ENCODE data around the gene DCPS.
"Not testable (repeated sequence)": the region's sequence is repeated elsewhere in the genome, so short reads cannot be mapped to it uniquely, and the experiment has no call there.

DCPS gene

DNA sequence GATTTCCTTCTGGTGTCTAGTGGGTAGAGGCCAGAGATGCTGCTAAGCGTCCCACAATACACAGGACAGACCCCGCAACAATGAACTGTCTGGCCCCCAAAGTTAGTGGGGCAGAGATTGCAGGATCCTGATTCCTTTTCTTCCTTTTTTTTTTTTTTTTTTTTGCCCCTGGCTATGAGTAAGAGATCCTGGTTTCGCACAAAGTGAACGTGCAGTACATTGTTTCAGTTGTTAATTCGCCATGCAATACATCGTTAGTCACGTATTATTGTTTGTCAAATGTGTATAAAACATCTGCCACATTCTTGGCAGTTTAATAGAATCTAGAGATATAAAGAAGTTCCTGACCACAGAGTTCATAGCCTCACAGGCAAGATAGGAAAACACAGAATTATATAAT is 71.9 kb downstream of the DCPS start:
- no peak overlapping the region for H3K4me3 ChIP-seq (ENCODE audit: low read length)
- no peak overlapping the region for H3K27ac ChIP-seq (ENCODE audit: low read depth, low read length)
- no peak overlapping the region for H3K9ac ChIP-seq (ENCODE audit: low read length)
- H3K4me1 ChIP-seq (ENCODE audit: control insufficient read depth, insufficient read depth, low read length): no peaks in the 10 kb centered on the region
- no peaks in the 10 kb centered on the region for H3K36me3 ChIP-seq (ENCODE audit: control insufficient read depth, insufficient read depth, low read length)
- no peaks in the 10 kb centered on the region for H3K27me3 ChIP-seq (ENCODE audit: control insufficient read depth, insufficient read depth, low read length)

DNA sequence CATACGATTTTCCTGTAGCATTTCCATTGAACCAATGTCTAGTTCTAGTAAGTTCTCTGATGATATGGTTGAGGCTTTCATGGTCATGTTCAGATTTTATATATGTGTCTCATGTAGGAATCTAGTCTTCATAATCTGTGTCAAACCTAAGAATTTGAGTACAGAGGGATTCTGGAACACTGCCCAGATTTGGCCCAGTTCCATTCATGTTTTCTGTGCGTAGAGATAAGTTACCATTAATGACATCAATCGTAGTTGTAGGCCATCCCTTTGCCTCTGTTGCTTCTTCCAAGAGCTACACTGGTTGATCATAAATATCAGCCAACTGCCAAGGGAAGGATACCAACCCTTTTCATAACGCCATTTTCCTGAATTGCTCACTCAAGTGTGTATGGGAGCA is 74.9 kb downstream of the DCPS start:
- Histone ChIP-seq H3K27ac (ENCODE audit: low read depth, low read length) (no peak overlapping the region), H3K36me3 (ENCODE audit: control insufficient read depth, insufficient read depth, low read length) (no peaks in the 10 kb centered on the region), H3K9ac (ENCODE audit: low read length) (no peak overlapping the region), H3K27me3 (ENCODE audit: control insufficient read depth, insufficient read depth, low read length) (no peaks in the 10 kb centered on the region), H3K4me3 (ENCODE audit: low read length) (no peak overlapping the region), H3K4me1 (ENCODE audit: control insufficient read depth, insufficient read depth, low read length) (no peaks in the 10 kb centered on the region)

DNA sequence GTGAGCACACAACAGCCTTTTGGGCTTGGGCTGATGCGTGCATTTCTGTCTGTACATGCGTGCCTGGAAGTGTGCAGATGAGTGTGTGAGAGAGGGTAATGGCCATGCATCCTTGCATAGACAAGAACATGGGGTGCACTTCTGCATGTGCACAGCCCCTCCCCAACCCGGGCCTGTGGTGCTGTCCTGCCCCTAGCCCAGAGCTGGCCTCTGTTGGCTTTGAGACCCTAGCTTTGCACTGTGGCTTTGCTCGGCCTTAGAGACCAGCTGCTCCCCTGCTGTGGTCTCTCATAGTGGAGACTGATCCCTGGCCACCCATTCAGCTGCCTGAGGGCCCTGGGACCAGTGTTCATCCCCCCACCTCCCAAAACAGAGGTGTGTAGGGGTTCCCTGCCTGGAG is 77.0 kb downstream of the DCPS start:
- H3K9ac ChIP-seq (ENCODE audit: low read length): no peak overlapping the region
- H3K4me1 ChIP-seq (ENCODE audit: control insufficient read depth, insufficient read depth, low read length): no peaks in the 10 kb centered on the region
- H3K27me3 ChIP-seq (ENCODE audit: control insufficient read depth, insufficient read depth, low read length): no peaks in the 10 kb centered on the region
- H3K4me3 ChIP-seq (ENCODE audit: low read length): no peak overlapping the region
- no peak overlapping the region for H3K27ac ChIP-seq (ENCODE audit: low read depth, low read length)
- H3K36me3 ChIP-seq (ENCODE audit: control insufficient read depth, insufficient read depth, low read length): no peaks in the 10 kb centered on the region

DNA sequence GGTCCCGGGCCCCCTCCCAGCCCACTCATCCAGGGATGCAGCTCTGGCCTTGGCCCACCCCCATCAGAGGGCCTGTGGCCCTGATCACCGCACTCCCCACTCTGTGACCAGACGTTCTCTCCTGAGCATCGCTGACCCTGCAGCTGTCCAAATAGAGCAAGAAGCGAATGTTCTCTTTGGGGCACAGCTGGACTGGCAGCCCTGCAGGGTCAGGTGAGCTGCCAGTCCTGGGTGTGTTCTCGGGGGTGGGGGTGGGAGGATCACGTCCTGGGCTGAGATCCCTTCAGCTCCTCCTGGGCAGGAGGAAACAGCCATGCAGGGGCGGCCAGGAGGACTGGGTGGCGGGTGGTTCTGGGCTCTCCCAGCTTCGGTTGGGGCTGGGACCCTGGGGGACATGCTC is 78.1 kb downstream of the DCPS start:
- H3K4me3 ChIP-seq (ENCODE audit: low read length); H3K9ac ChIP-seq (ENCODE audit: low read length); H3K27ac ChIP-seq (ENCODE audit: low read depth, low read length); H3K36me3 ChIP-seq (ENCODE audit: control insufficient read depth, insufficient read depth, low read length); H3K4me1 ChIP-seq (ENCODE audit: control insufficient read depth, insufficient read depth, low read length); H3K27me3 ChIP-seq (ENCODE audit: control insufficient read depth, insufficient read depth, low read length): not testable (repeated sequence)

DNA sequence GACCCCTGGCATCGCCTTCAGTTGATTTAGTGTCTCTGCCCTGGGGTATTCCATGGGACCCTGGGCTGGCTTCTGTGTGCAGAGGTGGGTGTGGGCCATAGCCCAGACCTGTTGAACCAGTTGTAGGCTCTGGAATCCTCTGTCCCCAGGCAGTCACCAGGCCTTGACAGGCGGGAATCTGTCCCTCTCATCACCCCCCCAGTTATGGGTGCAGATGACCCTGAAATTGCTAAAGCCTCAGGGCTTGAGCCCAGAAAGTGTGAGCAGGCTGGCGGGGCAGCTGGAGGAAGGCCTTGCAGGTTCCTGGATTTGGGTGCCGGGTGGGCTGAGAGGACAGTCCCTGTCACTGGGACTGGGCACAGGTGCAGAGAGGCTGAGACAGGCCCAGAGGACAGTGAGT is 78.8 kb downstream of the DCPS start:
- not testable (repeated sequence) for H3K4me3 ChIP-seq (ENCODE audit: low read length); H3K27ac ChIP-seq (ENCODE audit: low read depth, low read length); H3K27me3 ChIP-seq (ENCODE audit: control insufficient read depth, insufficient read depth, low read length); H3K9ac ChIP-seq (ENCODE audit: low read length); H3K36me3 ChIP-seq (ENCODE audit: control insufficient read depth, insufficient read depth, low read length); H3K4me1 ChIP-seq (ENCODE audit: control insufficient read depth, insufficient read depth, low read length)

DNA sequence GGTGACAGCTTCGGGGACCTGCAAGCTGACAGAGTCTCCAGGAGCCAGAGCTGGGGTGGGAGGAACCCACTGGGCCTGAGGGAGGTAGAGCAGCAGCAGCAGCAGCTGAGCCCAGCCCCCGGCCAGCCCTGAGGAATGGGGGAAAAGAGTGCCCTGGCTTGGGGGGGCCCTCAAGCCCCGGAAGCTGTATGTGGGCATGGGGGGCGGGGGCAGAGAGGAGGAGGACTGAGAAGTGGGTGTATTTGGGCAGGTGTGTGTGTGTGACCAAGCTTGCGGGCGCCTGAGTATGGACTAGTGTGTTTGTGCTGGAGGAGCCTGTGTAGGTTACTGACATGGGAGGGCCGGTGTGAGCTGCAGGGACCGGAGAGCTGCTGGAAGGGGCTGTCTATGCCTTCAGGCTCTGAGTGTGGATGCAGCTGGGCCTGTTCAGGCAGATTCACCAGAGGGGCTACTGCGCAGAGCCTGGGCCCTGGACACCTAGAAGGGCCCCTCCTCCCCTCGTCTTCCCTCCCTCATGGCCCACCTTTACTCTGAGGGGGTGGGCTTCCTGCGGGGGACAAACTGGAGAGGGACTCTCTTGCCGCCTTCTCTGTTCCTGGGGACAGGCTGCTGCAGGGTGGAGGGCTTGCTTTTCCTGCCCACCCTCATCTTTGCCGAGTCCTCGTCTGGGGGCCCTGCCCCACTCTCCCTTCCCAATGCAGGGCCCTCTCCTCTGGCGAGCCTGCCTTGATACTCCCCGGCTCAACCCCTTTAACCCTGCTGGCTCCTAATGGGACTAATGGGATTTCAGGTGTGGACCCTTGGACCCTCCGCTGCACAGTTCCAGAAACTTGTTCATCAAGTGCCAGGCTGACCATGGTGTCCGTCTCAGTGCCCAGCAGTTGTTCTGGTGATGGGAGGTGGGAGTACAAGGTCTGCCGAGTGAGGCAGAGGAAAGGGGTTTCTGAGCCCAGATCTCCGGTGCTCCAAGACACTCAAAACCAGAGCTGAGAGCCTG is 79.8 kb downstream of the DCPS start:
- no peak overlapping the region for H3K9ac ChIP-seq (ENCODE audit: low read length)
- H3K27ac ChIP-seq (ENCODE audit: low read depth, low read length): no peak overlapping the region
- H3K4me1 ChIP-seq (ENCODE audit: control insufficient read depth, insufficient read depth, low read length): no peaks in the 10 kb centered on the region
- H3K27me3 ChIP-seq (ENCODE audit: control insufficient read depth, insufficient read depth, low read length): no peaks in the 10 kb centered on the region
- H3K36me3 ChIP-seq (ENCODE audit: control insufficient read depth, insufficient read depth, low read length): no peaks in the 10 kb centered on the region
- no peak overlapping the region for H3K4me3 ChIP-seq (ENCODE audit: low read length)

DNA sequence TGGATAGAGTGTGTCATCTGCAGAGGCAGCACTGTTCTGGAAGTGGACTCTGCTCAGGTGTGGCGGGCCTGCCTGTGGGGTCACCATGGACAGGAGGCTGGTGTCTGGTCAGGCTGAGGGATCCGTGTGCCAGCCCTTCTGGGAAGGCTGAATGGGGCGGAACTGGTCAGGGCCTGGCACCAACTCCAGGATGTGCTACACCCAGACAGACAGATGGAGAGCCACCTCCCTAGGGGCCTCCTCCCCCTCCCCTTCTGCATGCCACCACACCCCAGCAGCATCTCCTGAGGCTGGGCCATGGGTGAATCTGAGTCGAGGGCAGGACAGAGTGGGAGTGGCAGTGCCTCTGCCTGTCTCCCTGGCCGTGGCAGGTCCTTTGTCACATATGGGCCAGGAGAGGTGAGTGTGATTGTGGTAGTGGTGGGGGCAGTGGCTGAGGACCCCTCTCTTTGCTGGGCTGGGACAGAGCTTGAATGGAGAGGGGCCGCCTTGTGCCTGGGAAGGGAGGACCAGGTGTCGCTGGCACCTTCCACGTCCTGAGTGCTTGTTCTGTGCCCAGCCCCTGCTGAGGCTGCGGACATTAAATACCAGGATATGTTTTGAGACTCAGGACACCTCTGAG is 80.7 kb downstream of the DCPS start:
- no peak overlapping the region for H3K4me3 ChIP-seq (ENCODE audit: low read length)

DNA sequence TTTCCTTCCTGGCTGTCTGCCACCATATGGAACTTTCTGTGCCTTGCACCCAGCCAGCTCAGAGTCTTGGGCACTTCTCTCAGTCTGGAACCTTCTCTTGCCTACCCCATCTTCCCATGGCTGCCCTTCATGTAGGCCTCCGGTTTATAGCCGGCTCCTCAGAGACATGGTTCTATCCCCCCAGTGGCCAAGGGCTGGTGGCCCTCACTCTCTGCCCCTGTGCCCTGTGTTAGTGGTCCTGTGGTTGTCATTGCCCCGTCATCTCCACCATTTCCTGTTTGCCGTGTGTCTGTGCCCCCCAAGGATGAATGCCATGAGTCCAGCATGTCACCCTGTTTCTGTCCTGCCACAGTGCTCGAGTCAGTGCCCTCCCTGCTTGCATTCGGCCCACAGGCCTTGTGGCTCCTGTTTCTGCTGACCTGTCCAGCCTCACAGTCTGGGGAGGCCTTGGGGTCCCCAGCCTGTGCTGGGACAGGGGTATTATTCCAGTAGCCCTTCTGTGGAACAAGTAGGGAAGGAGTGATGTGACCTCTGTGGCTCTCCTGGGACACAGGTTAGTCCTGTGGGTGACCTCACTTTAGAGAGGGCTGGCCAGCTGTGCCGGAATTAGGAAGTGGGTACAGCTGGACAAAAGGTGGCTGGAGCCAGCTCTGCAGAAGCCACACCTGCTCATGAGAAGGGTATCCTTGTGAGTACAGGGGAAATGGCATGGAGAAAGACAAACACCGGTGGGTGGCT is 82.3 kb downstream of the DCPS start:
- Histone ChIP-seq H3K9ac (ENCODE audit: low read length) (no peak overlapping the region), H3K4me1 (ENCODE audit: control insufficient read depth, insufficient read depth, low read length) (no peaks in the 10 kb centered on the region), H3K36me3 (ENCODE audit: control insufficient read depth, insufficient read depth, low read length) (no peaks in the 10 kb centered on the region), H3K27ac (ENCODE audit: low read depth, low read length) (no peak overlapping the region), H3K27me3 (ENCODE audit: control insufficient read depth, insufficient read depth, low read length) (no peaks in the 10 kb centered on the region), H3K4me3 (ENCODE audit: low read length) (no peak overlapping the region)

More for the DNA sequence above, 80.7 kb downstream of the DCPS start:
- no peaks in the 10 kb centered on the region for H3K36me3 ChIP-seq (ENCODE audit: control insufficient read depth, insufficient read depth, low read length)
- H3K9ac ChIP-seq (ENCODE audit: low read length): no peak overlapping the region
- H3K4me1 ChIP-seq (ENCODE audit: control insufficient read depth, insufficient read depth, low read length): no peaks in the 10 kb centered on the region
- no peaks in the 10 kb centered on the region for H3K27me3 ChIP-seq (ENCODE audit: control insufficient read depth, insufficient read depth, low read length)
- H3K27ac ChIP-seq (ENCODE audit: low read depth, low read length): no peak overlapping the region

DNA sequence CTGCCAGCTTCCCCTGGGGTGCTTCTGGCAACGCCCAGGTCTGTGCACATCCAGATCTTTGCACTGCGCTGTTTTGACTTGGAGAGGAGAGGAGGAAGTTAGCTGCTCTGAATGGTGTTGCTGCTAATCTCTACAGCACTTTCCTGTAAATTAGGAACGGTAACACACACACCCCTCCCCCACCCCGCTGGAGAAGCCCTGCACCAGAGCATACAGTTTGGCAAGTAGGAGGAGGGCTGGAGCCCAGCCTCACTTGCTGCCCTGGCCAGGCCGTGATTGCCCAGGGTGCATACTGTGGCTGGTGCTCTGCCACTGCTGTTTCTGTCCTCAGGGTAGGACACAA is 82.8 kb downstream of the DCPS start:
- not testable (repeated sequence) for H3K9ac ChIP-seq (ENCODE audit: low read length); H3K4me1 ChIP-seq (ENCODE audit: control insufficient read depth, insufficient read depth, low read length); H3K27me3 ChIP-seq (ENCODE audit: control insufficient read depth, insufficient read depth, low read length); H3K4me3 ChIP-seq (ENCODE audit: low read length); H3K36me3 ChIP-seq (ENCODE audit: control insufficient read depth, insufficient read depth, low read length); H3K27ac ChIP-seq (ENCODE audit: low read depth, low read length)

DNA sequence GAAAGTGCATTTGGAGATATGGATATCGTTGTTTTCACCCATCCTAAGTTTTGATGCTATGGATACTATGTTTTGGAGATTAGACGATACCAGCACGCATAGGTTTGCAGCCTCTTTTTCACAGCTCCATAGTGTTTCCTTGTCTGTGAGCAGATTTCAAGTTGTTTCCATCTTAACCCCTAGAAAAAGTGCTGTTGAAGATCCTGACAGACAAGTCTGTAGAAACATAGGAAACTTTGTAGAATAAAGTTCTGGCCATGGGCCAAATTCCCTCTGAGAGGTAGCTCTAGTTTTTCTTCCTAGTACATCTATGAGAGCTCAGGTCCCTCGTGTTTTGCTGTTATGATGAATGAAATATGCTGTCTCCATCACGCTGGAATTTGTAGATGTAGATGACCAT is 84.0 kb downstream of the DCPS start:
- no peaks in the 10 kb centered on the region for H3K4me1 ChIP-seq (ENCODE audit: control insufficient read depth, insufficient read depth, low read length)
- H3K9ac ChIP-seq (ENCODE audit: low read length): no peak overlapping the region
- no peaks in the 10 kb centered on the region for H3K27me3 ChIP-seq (ENCODE audit: control insufficient read depth, insufficient read depth, low read length)
- H3K27ac ChIP-seq (ENCODE audit: low read depth, low read length): no peak overlapping the region
- no peaks in the 10 kb centered on the region for H3K36me3 ChIP-seq (ENCODE audit: control insufficient read depth, insufficient read depth, low read length)
- no peak overlapping the region for H3K4me3 ChIP-seq (ENCODE audit: low read length)

DNA sequence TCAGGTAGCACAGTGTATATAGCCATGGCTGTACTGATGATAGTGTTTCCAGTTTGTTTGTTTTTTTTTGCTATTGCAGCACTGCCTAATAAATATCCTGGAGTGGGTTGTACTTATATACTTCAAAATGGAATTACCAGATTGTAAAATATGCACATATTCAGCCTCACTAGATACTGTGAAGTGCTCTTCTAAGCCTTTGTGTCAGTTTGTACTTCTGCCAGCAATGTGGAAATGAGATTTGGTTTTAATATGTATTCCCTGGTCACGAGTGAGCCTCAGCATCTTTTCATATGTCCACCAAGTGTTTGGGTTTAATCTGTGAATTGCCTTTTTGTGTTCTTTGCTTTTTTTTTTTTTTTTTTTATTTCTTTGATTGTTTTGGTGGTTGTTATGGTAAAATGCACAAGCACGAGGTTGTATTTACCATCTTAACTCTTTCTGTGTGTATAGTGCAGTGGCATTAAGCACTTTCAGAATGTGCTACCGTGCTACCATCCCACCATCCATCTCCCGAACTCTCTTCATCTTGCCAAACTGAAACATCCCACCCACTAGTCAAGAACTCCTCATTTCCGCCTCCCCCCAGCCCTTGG is 86.5 kb downstream of the DCPS start:
- H3K4me1 ChIP-seq (ENCODE audit: control insufficient read depth, insufficient read depth, low read length): no peaks in the 10 kb centered on the region
- H3K27ac ChIP-seq (ENCODE audit: low read depth, low read length): no peak overlapping the region
- H3K9ac ChIP-seq (ENCODE audit: low read length): no peak overlapping the region
- H3K36me3 ChIP-seq (ENCODE audit: control insufficient read depth, insufficient read depth, low read length): no peaks in the 10 kb centered on the region
- no peaks in the 10 kb centered on the region for H3K27me3 ChIP-seq (ENCODE audit: control insufficient read depth, insufficient read depth, low read length)
- H3K4me3 ChIP-seq (ENCODE audit: low read length): no peak overlapping the region

DNA sequence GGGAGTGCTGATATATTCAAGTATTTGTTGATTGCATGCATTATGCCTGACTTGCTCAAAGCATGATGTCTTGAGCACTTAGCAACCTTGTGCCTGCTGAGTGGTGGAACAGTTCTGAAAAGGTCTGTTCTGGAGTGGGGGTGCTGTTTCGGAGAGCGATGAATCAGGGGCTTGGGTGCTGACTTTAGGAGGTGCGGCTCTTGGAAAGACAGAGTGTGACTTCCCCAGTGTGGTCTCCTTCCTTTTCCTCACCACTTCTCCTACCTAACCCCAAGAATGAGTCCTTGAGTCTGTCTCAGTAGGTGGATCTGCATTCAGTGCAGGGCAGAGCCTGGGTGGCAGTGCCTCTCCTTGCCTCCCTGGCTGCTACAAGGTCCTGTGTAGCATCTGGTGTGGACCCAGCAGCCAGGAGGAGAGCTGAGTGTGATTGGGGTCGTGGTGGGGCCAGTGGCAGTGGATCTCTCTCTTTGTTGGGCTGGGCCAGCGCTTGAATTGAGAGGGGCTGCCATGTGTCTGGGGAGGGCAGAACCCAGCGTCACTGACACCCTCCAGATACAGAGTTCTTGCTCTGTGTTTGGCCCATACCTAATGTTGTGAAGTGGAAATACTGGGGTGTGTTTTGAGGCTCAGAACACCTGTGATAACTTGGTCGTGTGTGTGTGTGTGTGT is 87.6 kb downstream of the DCPS start:
- no peaks in the 10 kb centered on the region for H3K36me3 ChIP-seq (ENCODE audit: control insufficient read depth, insufficient read depth, low read length)
- H3K9ac ChIP-seq (ENCODE audit: low read length): no peak overlapping the region
- no peaks in the 10 kb centered on the region for H3K27me3 ChIP-seq (ENCODE audit: control insufficient read depth, insufficient read depth, low read length)
- H3K27ac ChIP-seq (ENCODE audit: low read depth, low read length): no peak overlapping the region
- no peaks in the 10 kb centered on the region for H3K4me1 ChIP-seq (ENCODE audit: control insufficient read depth, insufficient read depth, low read length)
- H3K4me3 ChIP-seq (ENCODE audit: low read length): no peak overlapping the region
